SW 1271 (cell line): ENCODE data around the gene FMNL3.
"Not testable (repeated sequence)": the region's sequence is repeated elsewhere in the genome, so short reads cannot be mapped to it uniquely, and the experiment has no call there.

Experiments
- DNase-seq, 2 experiments: peaks; one replicate each; lab custom pipeline; 2025; lab: John Stamatoyannopoulos, UW

FMNL3 gene

GRCh38 chr12:49707128-49707811 lies at the start of gene FMNL3:
FMNL3 (minus strand) TSS chr12:49707405; CDS start chr12:49707180, 225 bp downstream.
- DNase-seq: peak; percentile 87 to 93

GRCh38 chr12:49750996-49751393 lies 43.8 kb upstream of the FMNL3 start:
- no peak for DNase-seq

GRCh38 chr12:49750027-49750995 lies 43.1 kb upstream of the FMNL3 start:
- no peak for DNase-seq

GRCh38 chr12:49748800-49749199 lies 41.6 kb upstream of the FMNL3 start:
- DNase-seq: no peak

GRCh38 chr12:49748306-49748705 lies 41.1 kb upstream of the FMNL3 start:
- no peak for DNase-seq

GRCh38 chr12:49744363-49744885 lies 37.2 kb upstream of the FMNL3 start:
- DNase-seq: no peak

GRCh38 chr12:49741882-49742620 lies 34.8 kb upstream of the FMNL3 start:
- peak; percentile 59 to 88 for DNase-seq

- DNase-seq: peak; percentile 99 to 100
Measured at GRCh38 chr12:49740930-49741881, 34.0 kb upstream of the FMNL3 start, which contains the start of gene TMBIM6. TMBIM6 (plus strand) TSS chr12:49741557; CDS start chr12:49752494, 10,937 bp downstream.

- DNase-seq: not testable (repeated sequence)
Measured at GRCh38 chr12:49740277-49740676, 33.1 kb upstream of the FMNL3 start.

GRCh38 chr12:49738721-49739120 lies 31.5 kb upstream of the FMNL3 start:
- peak; percentile 28 to 65 for DNase-seq

- not testable (repeated sequence) for DNase-seq
Measured at GRCh38 chr12:49734900-49735299, 27.7 kb upstream of the FMNL3 start.

- DNase-seq: no peak
Measured at GRCh38 chr12:49733219-49734017, 26.2 kb upstream of the FMNL3 start.

GRCh38 chr12:49730568-49731101 lies 23.4 kb upstream of the FMNL3 start:
- no peak for DNase-seq

GRCh38 chr12:49730050-49730449 lies 22.8 kb upstream of the FMNL3 start:
- DNase-seq: no peak

- DNase-seq: no peak
Measured at GRCh38 chr12:49728446-49728845, 21.2 kb upstream of the FMNL3 start.

GRCh38 chr12:49721355-49721754 lies 14.2 kb upstream of the FMNL3 start:
- DNase-seq: not testable (repeated sequence)

GRCh38 chr12:49720214-49720613 lies 13.0 kb upstream of the FMNL3 start:
- DNase-seq: no peak

- DNase-seq: not testable (repeated sequence)
Measured at GRCh38 chr12:49717800-49718199, 10.6 kb upstream of the FMNL3 start.

- DNase-seq: no peak
Measured at GRCh38 chr12:49716553-49716952, 9.3 kb upstream of the FMNL3 start.

GRCh38 chr12:49713952-49714351 lies 6.7 kb upstream of the FMNL3 start:
- DNase-seq: not testable (repeated sequence)
